Endothelial cell of umbilical vein (primary cell): ENCODE results near the gene ST6GALNAC2. TPM values are rescaled to one million over a fixed set of nuclear protein-coding genes. Genes with fewer than 3 reads are reported as not detected.

Experiments used
- BruUV-seq: library from RNA; stranded (reverse); fragments of 400-500 nt; replicated peaks from 2 replicates; lab custom pipeline; 2021; lab: Mats Ljungman, UMichigan
- CTCF ChIA-PET: fragments of 300-600, 350-600 bp; sonication (Branson Sonifier 250); formaldehyde crosslinking; loops from one replicate; lab custom pipeline; 2021; ENCODE audit warnings: antibody characterized with exemption, inconsistent platforms; lab: Charles Lee
- POLR2A ChIA-PET: fragments of 300-600, 350-600 bp; sonication (Branson Sonifier 250); formaldehyde crosslinking; loops from one replicate; lab custom pipeline; 2021; ENCODE audit warnings: antibody characterized with exemption, inconsistent platforms; lab: Charles Lee
- DNase-seq: peaks from one replicate; pipeline ENCODE4 v3.0.0-alpha.2; 2011; ENCODE audit warnings: low read depth, low spot score
- FAIRE-seq: peaks from 2 replicates; lab custom pipeline; 2011; peaks lifted over from hg19 to GRCh38; lab: Jason Lieb, UNC
- H2AFZ ChIP-seq: 2 replicates; pipeline ENCODE4 v1.6.0; 2012; ENCODE audit warnings: low read depth, low read length, control low read depth, inconsistent platforms
- H3K27ac ChIP-seq: 2 replicates; pipeline ENCODE4 v1.5.1; 2011; ENCODE audit warnings: low read depth, mild to moderate bottlenecking, control low read depth, low read length, moderate library complexity; ENCODE audit not compliant: insufficient read depth
- H3K27me3 ChIP-seq, 2 experiments: 2 replicates each; pipeline versions ENCODE4 v1.6.0 to v1.6.1; 2011; ENCODE audit warnings: low read length in 2 of 2, mixed read lengths in 1 of 2; ENCODE audit not compliant: control insufficient read depth in 2 of 2, insufficient read depth in 2 of 2
- H3K36me3 ChIP-seq, 2 experiments: 2 replicates in 1 of 2; 3 replicates in 1 of 2; pipeline ENCODE4 v1.5.1; 2011; ENCODE audit warnings: low read length in 2 of 2, mild to moderate bottlenecking in 1 of 2, moderate library complexity in 1 of 2; ENCODE audit not compliant: control insufficient read depth in 2 of 2, insufficient read depth in 2 of 2; ENCODE audit errors: extremely low read depth in 1 of 2
- H3K4me1 ChIP-seq: 3 replicates; pipeline ENCODE4 v1.5.1; 2011; ENCODE audit warnings: mild to moderate bottlenecking, low read length; ENCODE audit not compliant: control insufficient read depth, insufficient read depth; ENCODE audit errors: extremely low read depth
- H3K4me2 ChIP-seq: 2 replicates; pipeline ENCODE4 v1.6.1; 2011; ENCODE audit warnings: low read length, control low read depth, mixed read lengths; ENCODE audit not compliant: insufficient read depth
- H3K4me3 ChIP-seq, 3 experiments: fragments of 200-600 bp in 1 of 3; sonication (generic), shearing (Covaris generic) in 1 of 3; replicated peaks in 1 of 3; 2 replicates each; pipeline ENCODE4 v1.5.1; 2011 to 2016; ENCODE audit warnings: control low read depth in 3 of 3, low read length in 3 of 3, mild to moderate bottlenecking in 2 of 3, inconsistent platforms in 1 of 3, low read depth in 1 of 3, moderate library complexity in 1 of 3; ENCODE audit not compliant: insufficient read depth in 1 of 3
- H3K79me2 ChIP-seq: 2 replicates; pipeline ENCODE4 v1.6.0; 2012; ENCODE audit warnings: low read length, inconsistent platforms; ENCODE audit not compliant: control insufficient read depth, insufficient read depth
- H3K9ac ChIP-seq: replicated peaks from 2 replicates; pipeline ENCODE3; 2011; ENCODE audit warnings: low read length, control low read depth; ENCODE audit not compliant: insufficient read depth; ENCODE audit errors: extremely low read depth
- H3K9me1 ChIP-seq: replicated peaks from 3 replicates; pipeline ENCODE4 v1.6.0; 2011; ENCODE audit warnings: mild to moderate bottlenecking, low read length; ENCODE audit not compliant: control insufficient read depth, insufficient read depth; ENCODE audit errors: extremely low read depth
- H3K9me3 ChIP-seq: replicated peaks from 2 replicates; pipeline ENCODE4 v1.5.1; 2012; ENCODE audit warnings: low read length, inconsistent platforms; ENCODE audit not compliant: control insufficient read depth, insufficient read depth
- H4K20me1 ChIP-seq: replicated peaks from 2 replicates; pipeline ENCODE3; 2011; ENCODE audit warnings: mild to moderate bottlenecking, low read length; ENCODE audit not compliant: control insufficient read depth, insufficient read depth; ENCODE audit errors: extremely low read depth
- EZH2 ChIP-seq: IDR thresholded peaks from 2 replicates; pipeline ENCODE4 v1.6.1; 2012; ENCODE audit warnings: borderline replicate concordance, low read depth, mild to moderate bottlenecking, moderate library complexity, low read length, inconsistent platforms; ENCODE audit not compliant: severe bottlenecking
- FOS ChIP-seq: IDR thresholded peaks from 2 replicates; pipeline ENCODE4 v1.6.1; 2011; ENCODE audit warnings: mild to moderate bottlenecking, low read length, moderate library complexity, borderline replicate concordance; ENCODE audit not compliant: insufficient read depth
- GATA2 ChIP-seq: IDR thresholded peaks from 2 replicates; pipeline ENCODE4 v1.7.0; 2011; ENCODE audit warnings: low read depth, mild to moderate bottlenecking, moderate library complexity, mixed read lengths, low read length; ENCODE audit not compliant: insufficient read length, insufficient read depth
- JUN ChIP-seq: IDR thresholded peaks from 2 replicates; pipeline ENCODE4 v1.6.1; 2011; ENCODE audit warnings: borderline replicate concordance, low read depth; ENCODE audit not compliant: insufficient read length, insufficient read depth
- MYC ChIP-seq: IDR thresholded peaks from one replicate; pipeline ENCODE4 v1.6.1; 2011; ENCODE audit warnings: mild to moderate bottlenecking, low read depth, low read length
- POLR2A ChIP-seq: IDR thresholded peaks from 2 replicates; pipeline ENCODE4 v1.6.1; 2012; ENCODE audit warnings: low read depth, mild to moderate bottlenecking, control low read depth, low read length
- POLR2AphosphoS5 ChIP-seq: IDR thresholded peaks from 2 replicates; pipeline ENCODE4 v1.6.1; 2012; ENCODE audit warnings: low read depth, mild to moderate bottlenecking, control low read depth, low read length, moderate library complexity; ENCODE audit not compliant: insufficient read depth
- dilution Hi-C: fragments of 300-500 bp; cut with MboI; formaldehyde crosslinking; loops from one replicate; pipeline ENCODE4 v1.15.0; 2019; ENCODE audit warnings: low sequenced_read_pairs; ENCODE audit not compliant: extremely low pct_ligation_motif_present
- intact Hi-C: fragments of 100-400 bp; cut with micrococcal nuclease; formaldehyde crosslinking; loops from one replicate; pipeline ENCODE4 v1.10.0; 2022
- polyA plus RNA-seq, 4 experiments: library from polyadenylated mRNA; depleted of rRNA in 3 of 4; stranded (reverse) in 3 of 4; unstranded in 1 of 4; fragments of >200 nt; gene quantifications; 2 replicates each; pipeline versions ENCODE4 v1.2.1 to v1.2.3, GENCODE V29; 2011 to 2012; ENCODE audit warnings: missing spikeins in 1 of 4
- total RNA-seq: library from RNA; stranded (reverse); gene quantifications from 2 replicates; pipeline ENCODE4 v1.2.3, GENCODE V29; 2021
- TF ChIP-seq, protein P1 (sequence below), 2 donors: IDR thresholded peaks; 1 replicate in 1 of 2; 2 replicates in 1 of 2; pipeline ENCODE4 v1.5.1; 2011; ENCODE audit warnings: low read length in 2 of 2, mild to moderate bottlenecking in 2 of 2, moderate library complexity in 2 of 2, control low read depth in 1 of 2, inconsistent platforms in 1 of 2, low read depth in 1 of 2; ENCODE audit not compliant: insufficient read depth in 1 of 2; ENCODE audit errors: extremely low read depth in 1 of 2
- TF ChIP-seq, protein P2 (sequence below): IDR thresholded peaks from 2 replicates; pipeline ENCODE4 v1.6.1; 2011; ENCODE audit not compliant: insufficient read depth, insufficient read length

ST6GALNAC2 gene
- total and polyA plus RNA-seq, 2 donors (not counting 3 experiments of a cell fraction or from before 2014, with no cell fraction given): 0.59 to 1.7 TPM

DNA sequence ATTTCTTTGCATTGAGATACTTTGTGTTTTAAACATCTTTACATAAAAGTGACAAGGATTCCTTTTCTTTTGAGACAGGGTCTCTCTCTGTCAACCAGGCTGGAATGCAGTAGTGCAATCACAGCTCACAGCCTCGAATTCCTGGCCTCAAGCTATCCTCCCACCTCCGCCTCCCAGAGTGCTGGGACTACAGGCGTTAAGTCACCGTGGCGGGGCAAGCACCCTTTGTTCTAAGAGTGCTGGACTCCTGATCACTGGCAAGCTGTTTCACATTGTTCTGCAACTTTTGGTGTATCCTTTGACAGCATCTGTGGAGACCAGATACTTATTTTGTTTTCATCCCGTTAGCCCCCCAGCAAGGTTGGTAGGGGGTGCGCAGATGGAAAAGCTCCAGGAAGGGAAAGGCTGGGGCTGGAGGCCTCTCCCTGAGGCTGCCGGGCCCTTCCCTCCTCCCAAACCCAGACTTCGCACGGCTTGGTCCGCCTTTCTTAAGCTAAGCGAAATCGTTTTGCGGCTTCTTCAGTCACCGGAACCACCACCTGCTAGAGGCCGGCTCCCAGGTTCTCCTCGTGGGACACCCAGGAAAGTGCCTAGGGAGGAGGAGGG, 1.1 kb downstream of the ST6GALNAC2 start:
- H3K9me1 ChIP-seq: no peaks in the 10 kb centered on the region
- dilution Hi-C loops (no loop called here), intact Hi-C loops (loop anchor here (5.0 kb wide), 1 partner anchor 38 kb away; no protein-coding TSS in a partner anchor)
- H3K4me2 ChIP-seq: no peak overlapping the region
- no peaks in the 10 kb centered on the region for H3K9me3 ChIP-seq
- no TSS peak for BruUV-seq
- no peak overlapping the region for H2AFZ ChIP-seq
- DNase-seq (no peak), FAIRE-seq (no peak)
- no peaks in the 10 kb centered on the region for H3K79me2 ChIP-seq
- no peaks in the 10 kb centered on the region for H3K36me3 ChIP-seq
- H3K27ac ChIP-seq: no peak overlapping the region
- peak overlapping the region in 1 of 3 experiments; percentile 37 for H3K4me3 ChIP-seq
- H3K9ac ChIP-seq: no peak overlapping the region
- no peaks in the 10 kb centered on the region for H4K20me1 ChIP-seq
- POLR2A ChIA-PET: no interaction called here
- CTCF ChIA-PET: interaction anchor here (3.5 to 3.9 kb wide), 2 partner anchors 27 to 39 kb away, joined by 24 to 32 read pairs; no protein-coding TSS in a partner anchor
- H3K4me1 ChIP-seq: peaks cover 5% of the 10 kb centered on the region
- no peak for TF ChIP-seq POLR2AphosphoS5
- TF ChIP-seq, protein P1, sequence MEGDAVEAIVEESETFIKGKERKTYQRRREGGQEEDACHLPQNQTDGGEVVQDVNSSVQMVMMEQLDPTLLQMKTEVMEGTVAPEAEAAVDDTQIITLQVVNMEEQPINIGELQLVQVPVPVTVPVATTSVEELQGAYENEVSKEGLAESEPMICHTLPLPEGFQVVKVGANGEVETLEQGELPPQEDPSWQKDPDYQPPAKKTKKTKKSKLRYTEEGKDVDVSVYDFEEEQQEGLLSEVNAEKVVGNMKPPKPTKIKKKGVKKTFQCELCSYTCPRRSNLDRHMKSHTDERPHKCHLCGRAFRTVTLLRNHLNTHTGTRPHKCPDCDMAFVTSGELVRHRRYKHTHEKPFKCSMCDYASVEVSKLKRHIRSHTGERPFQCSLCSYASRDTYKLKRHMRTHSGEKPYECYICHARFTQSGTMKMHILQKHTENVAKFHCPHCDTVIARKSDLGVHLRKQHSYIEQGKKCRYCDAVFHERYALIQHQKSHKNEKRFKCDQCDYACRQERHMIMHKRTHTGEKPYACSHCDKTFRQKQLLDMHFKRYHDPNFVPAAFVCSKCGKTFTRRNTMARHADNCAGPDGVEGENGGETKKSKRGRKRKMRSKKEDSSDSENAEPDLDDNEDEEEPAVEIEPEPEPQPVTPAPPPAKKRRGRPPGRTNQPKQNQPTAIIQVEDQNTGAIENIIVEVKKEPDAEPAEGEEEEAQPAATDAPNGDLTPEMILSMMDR (IDR thresholded peaks at IDR 0.05; ENCODE audit: extremely low read depth in 1 of 2, insufficient read depth in 1 of 2, low read depth in 1 of 2, low read length in 2 of 2): no peak
- TF ChIP-seq EZH2: no peak
- no peak for TF ChIP-seq JUN
- TF ChIP-seq POLR2A: no peak
- TF ChIP-seq, protein P2, sequence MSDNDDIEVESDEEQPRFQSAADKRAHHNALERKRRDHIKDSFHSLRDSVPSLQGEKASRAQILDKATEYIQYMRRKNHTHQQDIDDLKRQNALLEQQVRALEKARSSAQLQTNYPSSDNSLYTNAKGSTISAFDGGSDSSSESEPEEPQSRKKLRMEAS: no peak
- TF ChIP-seq FOS: no peak
- no peak for TF ChIP-seq GATA2
- no peak for TF ChIP-seq MYC
- H3K27me3 ChIP-seq: peaks cover 16 to 18% of the 10 kb centered on the region in 2 experiments
